ENCODE results near the gene EVA1B. TPM values are rescaled to one million over a fixed set of nuclear protein-coding genes. Genes with fewer than 3 reads are reported as not detected.

EVA1B gene
- polyA plus RNA-seq, 2 of the 4 experiments (the other 2 are of a cell fraction) = 2.9 to 8.5 TPM

DNA sequence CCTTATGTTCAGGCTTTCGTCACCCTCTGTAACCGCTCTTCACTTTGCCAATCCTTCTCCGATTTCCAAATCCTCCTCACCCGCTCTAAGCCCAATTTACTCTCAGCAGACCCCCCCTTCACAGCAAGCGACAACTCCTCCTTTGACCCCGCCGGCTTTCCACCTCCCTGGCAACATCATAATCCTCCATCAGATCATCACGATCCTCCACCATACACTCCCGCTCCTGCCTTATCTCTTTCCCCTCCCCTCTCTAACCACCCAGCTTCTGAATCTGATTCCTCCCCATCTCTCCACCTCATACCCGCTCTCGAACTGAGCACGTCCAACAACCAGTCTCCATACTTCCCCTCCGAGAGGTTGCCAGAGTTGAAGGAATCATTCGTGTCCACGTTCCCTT lies 7.5 kb upstream of the EVA1B start:
- no peak overlapping the region for H3K27ac ChIP-seq
- ATAC-seq (no peak), DNase-seq (ENCODE audit: low read depth in 1 of 2, low spot score in 1 of 2) (no peak), FAIRE-seq (no peak)
- TF ChIP-seq ZFP36 (IDR thresholded peaks at IDR 0.05; ENCODE audit: borderline replicate concordance, partially characterized antibody) (no peak), TP53 (CRISPR knock-in tag; IDR thresholded peaks at IDR 0.05) (no peak), SMC3 (IDR thresholded peaks at IDR 0.05) (no peak), ELK1 (IDR thresholded peaks at IDR 0.05; ENCODE audit: low read depth, low read length) (no peak), RARB (CRISPR knock-in tag; IDR thresholded peaks at IDR 0.05) (no peak), CHD2 (IDR thresholded peaks at IDR 0.05; ENCODE audit: low read length, partially characterized antibody) (no peak), ZSCAN20 (CRISPR knock-in tag; IDR thresholded peaks at IDR 0.05) (no peak), ATOH8 (CRISPR knock-in tag; IDR thresholded peaks at IDR 0.05; ENCODE audit: low read depth) (no peak), NFE2L2 (conservative IDR thresholded peaks at IDR 0.05; ENCODE audit: low read length) (no peak), MAX (IDR thresholded peaks at IDR 0.05) (no peak), JUN (IDR thresholded peaks at IDR 0.05) (no peak)
- TF ChIP-seq, protein P1, sequence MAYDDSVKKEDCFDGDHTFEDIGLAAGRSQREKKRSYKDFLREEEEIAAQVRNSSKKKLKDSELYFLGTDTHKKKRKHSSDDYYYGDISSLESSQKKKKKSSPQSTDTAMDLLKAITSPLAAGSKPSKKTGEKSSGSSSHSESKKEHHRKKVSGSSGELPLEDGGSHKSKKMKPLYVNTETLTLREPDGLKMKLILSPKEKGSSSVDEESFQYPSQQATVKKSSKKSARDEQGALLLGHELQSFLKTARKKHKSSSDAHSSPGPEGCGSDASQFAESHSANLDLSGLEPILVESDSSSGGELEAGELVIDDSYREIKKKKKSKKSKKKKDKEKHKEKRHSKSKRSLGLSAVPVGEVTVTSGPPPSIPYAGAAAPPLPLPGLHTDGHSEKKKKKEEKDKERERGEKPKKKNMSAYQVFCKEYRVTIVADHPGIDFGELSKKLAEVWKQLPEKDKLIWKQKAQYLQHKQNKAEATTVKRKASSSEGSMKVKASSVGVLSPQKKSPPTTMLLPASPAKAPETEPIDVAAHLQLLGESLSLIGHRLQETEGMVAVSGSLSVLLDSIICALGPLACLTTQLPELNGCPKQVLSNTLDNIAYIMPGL (CRISPR knock-in tag; IDR thresholded peaks at IDR 0.05; ENCODE audit: borderline replicate concordance) = no peak
- 87% methylated on average over 15 of the region's 15 CpGs for WGBS (ENCODE audit: missing lambda C conversion rate)
- H3K4me1 ChIP-seq = no peaks in the 10 kb centered on the region
- H3K4me3 ChIP-seq = no peak overlapping the region
- POLR2A ChIA-PET = no interaction called here
- no peak overlapping the region for H3K4me2 ChIP-seq
- H3K9me3 ChIP-seq = no peaks in the 10 kb centered on the region
- CTCF ChIA-PET = interaction anchor here (0.5 to 2.5 kb wide), 2 partner anchors 12 to 51 kb away, joined by 4 to 12 read pairs; no protein-coding TSS in a partner anchor

- Histone ChIP-seq H3K4me3 (no peak overlapping the region), H3K4me2 (no peak overlapping the region), H3K4me1 (no peaks in the 10 kb centered on the region), H3K9me3 (no peaks in the 10 kb centered on the region), H3K27ac (no peak overlapping the region)
- ATAC-seq = no peak
- no peak for FAIRE-seq
- CTCF ChIA-PET = interaction anchor here (0.5 kb wide), 1 partner anchor 180 kb away, joined by 4 read pairs; no protein-coding TSS in a partner anchor
- 85% methylated on average over 9 of the region's 9 CpGs for WGBS (ENCODE audit: missing lambda C conversion rate)
- no peak for DNase-seq (ENCODE audit: low read depth in 1 of 2, low spot score in 1 of 2)
- TF ChIP-seq HDAC2 (IDR thresholded peaks at IDR 0.05) = no peak
- no peak for TF ChIP-seq BHLHE40 (IDR thresholded peaks at IDR 0.05; ENCODE audit: low read depth, low read length)
- no peak for TF ChIP-seq POLR2A (IDR thresholded peaks at IDR 0.05; ENCODE audit: low read length)
- no peak for TF ChIP-seq RCOR1 (IDR thresholded peaks at IDR 0.05; ENCODE audit: low read depth, low read length)
- no peak for TF ChIP-seq POLR2AphosphoS2 (conservative IDR thresholded peaks at IDR 0.05; ENCODE audit: low read length)
- no peak for TF ChIP-seq MAFK (IDR thresholded peaks at IDR 0.05; ENCODE audit: partially characterized antibody)
- TF ChIP-seq KDM5A (IDR thresholded peaks at IDR 0.05) = no peak
- no peak for TF ChIP-seq MAZ (IDR thresholded peaks at IDR 0.05; ENCODE audit: borderline replicate concordance, low read depth, low read length)
- no peak for TF ChIP-seq ESRRA (IDR thresholded peaks at IDR 0.05; ENCODE audit: borderline replicate concordance, low read length)
- TF ChIP-seq CTCF (IDR thresholded peaks at IDR 0.05) = no peak
- TF ChIP-seq CBX2 (IDR thresholded peaks at IDR 0.05; ENCODE audit: borderline replicate concordance, low read depth) = no peak
- no peak for TF ChIP-seq CHD2 (IDR thresholded peaks at IDR 0.05; ENCODE audit: low read length, partially characterized antibody)
- no peak for TF ChIP-seq TP53 (CRISPR knock-in tag; IDR thresholded peaks at IDR 0.05)
- no peak for TF ChIP-seq PHF8 (IDR thresholded peaks at IDR 0.05; ENCODE audit: borderline replicate concordance, low read depth)
- TF ChIP-seq GATA3 (IDR thresholded peaks at IDR 0.05; ENCODE audit: borderline replicate concordance) = no peak
- no peak for TF ChIP-seq MAX (IDR thresholded peaks at IDR 0.05)
- POLR2A ChIA-PET = no interaction called here
Measured at GRCh38 chr1:36329817-36330216, 6.4 kb upstream of the EVA1B start.
